GM20431 (cell line): Measurements from ENCODE around the gene GRK1.

Experiments used
- in situ Hi-C: fragments of 300-500 bp; cut with MseI, MboI; formaldehyde crosslinking; loops from one replicate; pipeline ENCODE4 v1.15.0; 2020; ENCODE audit warnings: low sequenced_read_pairs; ENCODE audit not compliant: unreplicated experiment

Gene GRK1

DNA sequence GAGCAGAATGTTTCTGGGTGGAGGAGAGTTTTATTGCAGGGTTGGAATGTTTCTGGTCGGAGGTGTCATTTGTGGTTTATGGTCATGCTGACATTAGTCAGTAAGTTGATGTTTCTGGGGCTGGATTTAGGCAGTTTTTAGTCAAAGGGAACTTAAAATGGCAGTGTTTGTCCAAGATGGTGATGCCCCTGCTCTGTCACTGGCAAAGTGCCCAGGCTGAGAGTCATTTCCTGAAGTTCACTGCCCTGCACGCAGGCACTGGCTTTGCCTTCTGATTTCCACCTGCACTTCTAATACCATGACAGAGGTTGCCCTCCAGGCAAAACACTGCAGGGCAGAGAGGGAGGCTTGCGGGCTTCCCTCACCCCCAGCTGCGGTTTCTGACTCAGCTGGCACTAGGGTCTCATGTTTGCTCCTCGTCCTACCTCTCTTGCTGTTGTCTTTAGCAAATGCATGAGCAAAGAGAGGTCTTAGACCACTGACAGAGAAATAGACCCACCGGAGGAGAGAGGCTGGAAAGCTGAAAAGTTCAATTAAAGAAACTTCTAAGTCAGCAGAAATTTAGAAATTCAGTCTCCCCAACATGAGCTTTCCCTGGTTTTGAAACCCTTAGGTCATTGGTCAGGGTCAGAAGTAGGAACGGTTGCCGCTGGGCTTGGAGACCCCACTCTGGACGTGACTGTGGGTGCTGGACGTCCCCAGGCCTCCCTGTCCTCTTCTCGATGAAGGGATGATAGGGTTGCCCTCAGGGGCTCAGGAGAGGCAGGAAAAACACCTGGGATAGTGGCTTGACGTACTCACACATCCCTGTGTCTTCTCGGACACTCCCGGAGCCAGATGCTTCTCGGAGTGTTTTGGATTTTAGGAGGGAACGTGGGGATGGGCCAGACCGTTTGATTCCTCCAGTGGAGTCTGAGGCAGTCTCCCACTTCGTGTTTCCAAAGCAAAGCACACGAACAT lies 118.3 kb downstream of the GRK1 start:
- in situ Hi-C loops, result no loop called here

DNA sequence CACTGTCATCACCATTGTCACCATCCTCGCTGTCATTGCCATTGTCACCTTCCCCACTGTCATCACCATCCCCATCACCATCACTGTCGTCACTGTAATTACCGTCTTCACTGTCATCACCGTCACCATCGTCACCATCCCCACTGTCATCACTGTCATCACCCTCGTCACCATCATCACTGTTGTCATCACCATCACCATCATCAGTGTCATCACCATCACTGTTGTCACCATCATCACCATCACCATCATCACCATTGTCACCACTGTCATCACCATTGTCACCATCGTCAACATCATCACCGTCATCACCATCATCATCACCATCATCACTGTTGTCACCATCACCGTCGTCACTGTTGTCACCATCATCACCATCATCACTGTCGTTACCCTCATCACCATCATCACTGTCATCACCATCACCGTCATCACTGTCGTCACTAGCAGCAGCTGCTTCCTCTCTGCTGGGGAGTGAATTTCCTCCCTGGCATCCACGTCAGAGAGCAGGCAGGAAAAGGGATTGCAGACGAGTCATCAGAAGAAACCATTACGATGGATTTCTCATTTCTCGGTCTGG lies 119.3 kb downstream of the GRK1 start:
- in situ Hi-C loops, result no loop called here
